ENCODE measurements around the gene U2SURP.
A peak's percentile ranks its signal among the peaks of the same experiment; 100 is the strongest.
"Not testable (repeated sequence)": the region's sequence is repeated elsewhere in the genome, so short reads cannot be mapped to it uniquely, and the experiment has no call there.

U2SURP gene

GRCh38 chr3:142988221-142988620, 13.1 kb upstream of the U2SURP start:
- not testable (repeated sequence) for H3K27ac Mint-ChIP-seq; H3K9me3 Mint-ChIP-seq; DNase-seq; H3K36me3 Mint-ChIP-seq (ENCODE audit: low read depth); H3K4me3 Mint-ChIP-seq; H3K27me3 Mint-ChIP-seq; H3K4me1 Mint-ChIP-seq (ENCODE audit: low read depth)

- not testable (repeated sequence) for H3K36me3 Mint-ChIP-seq (ENCODE audit: low read depth); DNase-seq; H3K4me1 Mint-ChIP-seq (ENCODE audit: low read depth); H3K27ac Mint-ChIP-seq; H3K4me3 Mint-ChIP-seq; H3K9me3 Mint-ChIP-seq; H3K27me3 Mint-ChIP-seq
Measured at GRCh38 chr3:142988826-142989225, 12.5 kb upstream of the U2SURP start.

GRCh38 chr3:142990721-142991120, 10.6 kb upstream of the U2SURP start:
- DNase-seq: no peak
- Mint-ChIP-seq H3K4me1 (ENCODE audit: low read depth) (peaks cover 6% of the 10 kb centered on the region), H3K36me3 (ENCODE audit: low read depth) (no peaks in the 10 kb centered on the region), H3K9me3 (no peaks in the 10 kb centered on the region), H3K27me3 (peaks cover 16% of the 10 kb centered on the region), H3K4me3 (no peak overlapping the region), H3K27ac (no peak overlapping the region)

GRCh38 chr3:142992323-142992722, 9.0 kb upstream of the U2SURP start:
- no peak for DNase-seq
- no peaks in the 10 kb centered on the region for H3K36me3 Mint-ChIP-seq (ENCODE audit: low read depth)
- H3K27ac Mint-ChIP-seq: no peak overlapping the region
- peaks cover 22% of the 10 kb centered on the region for H3K27me3 Mint-ChIP-seq
- peaks cover 6% of the 10 kb centered on the region for H3K4me1 Mint-ChIP-seq (ENCODE audit: low read depth)
- no peaks in the 10 kb centered on the region for H3K9me3 Mint-ChIP-seq
- H3K4me3 Mint-ChIP-seq: no peak overlapping the region

- no peak overlapping the region for H3K4me3 Mint-ChIP-seq
- DNase-seq: peak; percentile 66
- H3K27ac Mint-ChIP-seq: no peak overlapping the region
- H3K9me3 Mint-ChIP-seq: no peaks in the 10 kb centered on the region
- H3K27me3 Mint-ChIP-seq: peaks cover 22% of the 10 kb centered on the region
- H3K4me1 Mint-ChIP-seq (ENCODE audit: low read depth): peaks cover 6% of the 10 kb centered on the region
- no peaks in the 10 kb centered on the region for H3K36me3 Mint-ChIP-seq (ENCODE audit: low read depth)
Measured at GRCh38 chr3:142993958-142994442, 7.4 kb upstream of the U2SURP start.

GRCh38 chr3:142997330-142997729, 4.0 kb upstream of the U2SURP start:
- Mint-ChIP-seq H3K4me1 (ENCODE audit: low read depth) (peaks cover 16% of the 10 kb centered on the region), H3K27ac (no peak overlapping the region), H3K9me3 (no peaks in the 10 kb centered on the region), H3K4me3 (no peak overlapping the region), H3K27me3 (peaks cover 18% of the 10 kb centered on the region), H3K36me3 (ENCODE audit: low read depth) (peaks cover 16% of the 10 kb centered on the region)
- DNase-seq: no peak

- H3K36me3 Mint-ChIP-seq (ENCODE audit: low read depth): peaks cover 26% of the 10 kb centered on the region
- H3K4me3 Mint-ChIP-seq: no peak overlapping the region
- DNase-seq: no peak
- H3K27me3 Mint-ChIP-seq: peaks cover 14% of the 10 kb centered on the region
- H3K4me1 Mint-ChIP-seq (ENCODE audit: low read depth): peaks cover 20% of the 10 kb centered on the region
- H3K9me3 Mint-ChIP-seq: no peaks in the 10 kb centered on the region
- H3K27ac Mint-ChIP-seq: no peak overlapping the region
Measured at GRCh38 chr3:142998439-142998838, 2.9 kb upstream of the U2SURP start.

- Mint-ChIP-seq H3K4me3 (peak overlapping the region; percentile 97), H3K4me1 (ENCODE audit: low read depth) (peaks cover 22% of the 10 kb centered on the region), H3K9me3 (no peaks in the 10 kb centered on the region), H3K36me3 (ENCODE audit: low read depth) (peaks cover 29% of the 10 kb centered on the region), H3K27ac (no peak overlapping the region), H3K27me3 (peaks cover 10% of the 10 kb centered on the region)
- DNase-seq: no peak
Measured at GRCh38 chr3:142999881-143000280, 1.5 kb upstream of the U2SURP start.

GRCh38 chr3:143000528-143000927, 842 bp upstream of the U2SURP start:
- peaks cover 6% of the 10 kb centered on the region for H3K27me3 Mint-ChIP-seq
- H3K4me1 Mint-ChIP-seq (ENCODE audit: low read depth): peaks cover 29% of the 10 kb centered on the region
- H3K36me3 Mint-ChIP-seq (ENCODE audit: low read depth): peaks cover 34% of the 10 kb centered on the region
- no peaks in the 10 kb centered on the region for H3K9me3 Mint-ChIP-seq
- DNase-seq: no peak
- H3K4me3 Mint-ChIP-seq: peak overlapping the region; percentile 97
- H3K27ac Mint-ChIP-seq: peak overlapping the region; percentile 100

- Mint-ChIP-seq H3K27me3 (peaks cover 6% of the 10 kb centered on the region), H3K4me3 (peak overlapping the region; percentile 97), H3K36me3 (ENCODE audit: low read depth) (peaks cover 35% of the 10 kb centered on the region), H3K9me3 (no peaks in the 10 kb centered on the region), H3K4me1 (ENCODE audit: low read depth) (peaks cover 34% of the 10 kb centered on the region), H3K27ac (peak overlapping the region; percentile 100)
- no peak for DNase-seq
Measured at GRCh38 chr3:143001034-143001368, 369 bp upstream of the U2SURP start.

GRCh38 chr3:143002083-143002712, 828 bp downstream of the U2SURP start:
- peaks cover 46% of the 10 kb centered on the region for H3K4me1 Mint-ChIP-seq (ENCODE audit: low read depth)
- DNase-seq: no peak

GRCh38 chr3:143002727-143003126, 1.4 kb downstream of the U2SURP start:
- peaks cover 51% of the 10 kb centered on the region for H3K4me1 Mint-ChIP-seq (ENCODE audit: low read depth)
- DNase-seq: no peak
- no peaks in the 10 kb centered on the region for H3K9me3 Mint-ChIP-seq
- H3K27me3 Mint-ChIP-seq: no peaks in the 10 kb centered on the region
- peak overlapping the region; percentile 100 for H3K27ac Mint-ChIP-seq
- H3K4me3 Mint-ChIP-seq: peak overlapping the region; percentile 97
- peaks cover 48% of the 10 kb centered on the region for H3K36me3 Mint-ChIP-seq (ENCODE audit: low read depth)

More at GRCh38 chr3:143002083-143002712, 828 bp downstream of the U2SURP start:
- Mint-ChIP-seq H3K36me3 (ENCODE audit: low read depth) (peaks cover 44% of the 10 kb centered on the region), H3K9me3 (no peaks in the 10 kb centered on the region), H3K27ac (peak overlapping the region; percentile 100), H3K4me3 (peak overlapping the region; percentile 97), H3K27me3 (no peaks in the 10 kb centered on the region)

- Mint-ChIP-seq H3K27me3 (no peaks in the 10 kb centered on the region), H3K36me3 (ENCODE audit: low read depth) (peaks cover 58% of the 10 kb centered on the region), H3K27ac (peak overlapping the region; percentile 55), H3K9me3 (no peaks in the 10 kb centered on the region), H3K4me1 (ENCODE audit: low read depth) (peaks cover 66% of the 10 kb centered on the region), H3K4me3 (peak overlapping the region; percentile 57)
- no peak for DNase-seq
Measured at GRCh38 chr3:143004823-143005222, 3.5 kb downstream of the U2SURP start.

GRCh38 chr3:143010024-143010423, 8.7 kb downstream of the U2SURP start:
- Mint-ChIP-seq H3K27ac (peak overlapping the region; percentile 85), H3K36me3 (ENCODE audit: low read depth) (peaks cover 72% of the 10 kb centered on the region), H3K27me3 (no peaks in the 10 kb centered on the region), H3K4me3 (no peak overlapping the region), H3K4me1 (ENCODE audit: low read depth) (peaks cover 80% of the 10 kb centered on the region), H3K9me3 (no peaks in the 10 kb centered on the region)
- DNase-seq: no peak

- Mint-ChIP-seq H3K4me1 (ENCODE audit: low read depth) (peaks cover 63% of the 10 kb centered on the region), H3K36me3 (ENCODE audit: low read depth) (peaks cover 77% of the 10 kb centered on the region)
Measured at GRCh38 chr3:143011705-143012104, 10.3 kb downstream of the U2SURP start.

GRCh38 chr3:143014921-143015320, 13.6 kb downstream of the U2SURP start:
- Mint-ChIP-seq H3K36me3 (ENCODE audit: low read depth) (peaks cover 92% of the 10 kb centered on the region), H3K9me3 (no peaks in the 10 kb centered on the region), H3K27me3 (no peaks in the 10 kb centered on the region), H3K4me3 (no peak overlapping the region), H3K27ac (peak overlapping the region; percentile 63), H3K4me1 (ENCODE audit: low read depth) (peaks cover 36% of the 10 kb centered on the region)
- DNase-seq: no peak

More at GRCh38 chr3:143011705-143012104, 10.3 kb downstream of the U2SURP start:
- peak overlapping the region; percentile 85 for H3K27ac Mint-ChIP-seq
- DNase-seq: no peak
- peak overlapping the region; percentile 27 for H3K4me3 Mint-ChIP-seq
- H3K9me3 Mint-ChIP-seq: no peaks in the 10 kb centered on the region
- no peaks in the 10 kb centered on the region for H3K27me3 Mint-ChIP-seq
